SU-DHL-6 (cell line): Measurements from ENCODE around the gene DHRS1.

ENCODE experiments used
- H2AFZ ChIP-seq: fragments of 200-600 bp; sonication (generic); 2 replicates; pipeline ENCODE4 v1.6.1; 2014; ENCODE audit warnings: low read depth, mild to moderate bottlenecking, moderate library complexity, mixed read lengths, antibody characterized with exemption, low read length; ENCODE audit not compliant: severe bottlenecking
- H3F3A ChIP-seq: fragments of 200-600 bp; shearing (Covaris generic); 2 replicates; pipeline ENCODE4 v1.6.0; 2016; ENCODE audit warnings: antibody characterized with exemption, mild to moderate bottlenecking; ENCODE audit not compliant: insufficient read depth
- H3K27ac ChIP-seq: fragments of 200-600 bp; sonication (generic); 2 replicates; pipeline ENCODE4 v1.5.1; 2016; ENCODE audit warnings: low read depth, mild to moderate bottlenecking, low read length, moderate library complexity, mixed read lengths
- H3K27me3 ChIP-seq: fragments of 200-600 bp; sonication (generic), shearing (Covaris generic); 2 replicates; pipeline ENCODE4 v1.6.0; 2014; ENCODE audit warnings: mild to moderate bottlenecking, low read length
- H3K36me3 ChIP-seq: fragments of 200-600 bp; sonication (generic); 2 replicates; pipeline ENCODE4 v1.6.1; 2014; ENCODE audit warnings: mild to moderate bottlenecking, low read length, mixed read lengths
- H3K4me2 ChIP-seq: fragments of 300-600, 200-600 bp; shearing (Covaris generic), sonication (generic); 2 replicates; pipeline ENCODE4 v1.6.0; 2014; ENCODE audit warnings: low read length, low read depth, mild to moderate bottlenecking; ENCODE audit not compliant: poor library complexity, severe bottlenecking
- H3K4me3 ChIP-seq: fragments of 200-600 bp; sonication (generic); 2 replicates; pipeline ENCODE4 v1.5.1; 2014; ENCODE audit warnings: antibody characterized with exemption, low read length, mild to moderate bottlenecking, mixed read lengths; ENCODE audit not compliant: insufficient read depth, poor library complexity, severe bottlenecking
- H3K79me2 ChIP-seq: fragments of 200-600 bp; sonication (generic); 2 replicates; pipeline ENCODE4 v1.6.1; 2014; ENCODE audit warnings: mild to moderate bottlenecking, low read length, moderate library complexity; ENCODE audit not compliant: insufficient read depth
- H3K9ac ChIP-seq: fragments of 200-600 bp; sonication (generic); 2 replicates; pipeline ENCODE4 v1.7.0; 2014; ENCODE audit warnings: mild to moderate bottlenecking, low read length
- H3K9me2 ChIP-seq: fragments of 200-600 bp; sonication (generic); replicated peaks from 2 replicates; pipeline ENCODE4 v1.6.1; 2014; ENCODE audit warnings: low read length; ENCODE audit not compliant: insufficient read depth
- H3K9me3 ChIP-seq: fragments of 200-600 bp; sonication (generic); 2 replicates; pipeline ENCODE4 v1.6.1; 2014; ENCODE audit warnings: low read length, mixed read lengths; ENCODE audit not compliant: insufficient read depth
- H4K20me1 ChIP-seq: fragments of 200-600 bp; sonication (generic); 2 replicates; pipeline ENCODE4 v1.6.1; 2014; ENCODE audit warnings: low read depth, mild to moderate bottlenecking, antibody characterized with exemption, low read length, moderate library complexity, mixed read lengths
- EZH2phosphoT487 ChIP-seq: fragments of 200-600 bp; sonication (generic), shearing (Covaris generic); conservative IDR thresholded peaks from 2 replicates; pipeline ENCODE4 v1.6.1; 2018; ENCODE audit warnings: mild to moderate bottlenecking, antibody characterized with exemption, low read length, moderate library complexity, mixed read lengths
- TF ChIP-seq, protein P1 (sequence below): fragments of 200-600 bp; sonication (generic); IDR thresholded peaks from one replicate; pipeline ENCODE4 v1.5.1; 2017; ENCODE audit warnings: antibody characterized with exemption, mild to moderate bottlenecking, low read length, moderate library complexity; ENCODE audit not compliant: insufficient read depth, poor library complexity, severe bottlenecking

Gene DHRS1

DNA sequence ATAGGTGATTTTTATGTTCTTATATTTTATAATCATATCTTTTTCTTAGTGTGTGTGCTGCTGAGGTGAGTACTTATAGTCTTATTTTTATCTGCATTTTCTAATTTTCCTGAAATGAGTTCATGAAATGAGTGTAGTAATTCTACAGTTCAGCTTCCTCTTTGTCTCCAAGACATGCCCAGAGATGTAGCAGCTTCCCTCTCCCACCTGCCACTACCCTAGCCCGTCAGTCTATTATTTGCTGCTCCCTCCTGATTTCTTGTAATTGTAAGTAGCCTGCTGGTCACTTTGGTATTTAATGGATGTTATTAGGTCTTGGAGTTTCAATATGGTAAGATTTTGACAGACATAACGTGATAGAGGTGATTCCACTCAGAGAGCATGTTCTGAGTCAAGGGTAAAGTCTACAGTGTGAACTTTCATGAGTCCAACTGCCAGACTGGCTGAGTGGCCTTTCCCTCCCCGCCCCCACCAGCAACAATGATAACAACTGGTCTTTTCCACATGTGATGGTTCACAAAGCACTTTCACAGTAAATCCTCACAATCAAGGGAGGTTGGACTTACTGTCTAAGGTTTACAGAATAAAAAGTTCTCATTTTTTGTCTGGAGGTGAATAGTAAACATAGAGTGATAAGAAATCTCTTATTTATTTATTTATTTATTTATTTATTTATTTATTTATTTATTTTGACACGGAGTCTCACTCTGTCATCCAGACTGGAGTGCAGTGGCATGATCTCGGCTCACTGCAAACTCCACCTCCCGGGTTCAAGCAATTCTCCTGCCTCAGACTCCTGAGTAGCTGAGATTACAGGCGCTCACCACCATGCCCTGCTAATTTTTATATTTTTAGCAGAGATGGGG, 44.4 kb upstream of the DHRS1 start:
- H3K79me2 ChIP-seq = no peaks in the 10 kb centered on the region
- H3K27ac ChIP-seq = no peak overlapping the region
- H3K36me3 ChIP-seq = no peaks in the 10 kb centered on the region
- no peak overlapping the region for H2AFZ ChIP-seq
- no peaks in the 10 kb centered on the region for H3K27me3 ChIP-seq
- TF ChIP-seq, protein P1, sequence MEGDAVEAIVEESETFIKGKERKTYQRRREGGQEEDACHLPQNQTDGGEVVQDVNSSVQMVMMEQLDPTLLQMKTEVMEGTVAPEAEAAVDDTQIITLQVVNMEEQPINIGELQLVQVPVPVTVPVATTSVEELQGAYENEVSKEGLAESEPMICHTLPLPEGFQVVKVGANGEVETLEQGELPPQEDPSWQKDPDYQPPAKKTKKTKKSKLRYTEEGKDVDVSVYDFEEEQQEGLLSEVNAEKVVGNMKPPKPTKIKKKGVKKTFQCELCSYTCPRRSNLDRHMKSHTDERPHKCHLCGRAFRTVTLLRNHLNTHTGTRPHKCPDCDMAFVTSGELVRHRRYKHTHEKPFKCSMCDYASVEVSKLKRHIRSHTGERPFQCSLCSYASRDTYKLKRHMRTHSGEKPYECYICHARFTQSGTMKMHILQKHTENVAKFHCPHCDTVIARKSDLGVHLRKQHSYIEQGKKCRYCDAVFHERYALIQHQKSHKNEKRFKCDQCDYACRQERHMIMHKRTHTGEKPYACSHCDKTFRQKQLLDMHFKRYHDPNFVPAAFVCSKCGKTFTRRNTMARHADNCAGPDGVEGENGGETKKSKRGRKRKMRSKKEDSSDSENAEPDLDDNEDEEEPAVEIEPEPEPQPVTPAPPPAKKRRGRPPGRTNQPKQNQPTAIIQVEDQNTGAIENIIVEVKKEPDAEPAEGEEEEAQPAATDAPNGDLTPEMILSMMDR = no peak
- TF ChIP-seq EZH2phosphoT487 = no peak
- H4K20me1 ChIP-seq = no peaks in the 10 kb centered on the region
- H3F3A ChIP-seq = no peaks in the 10 kb centered on the region
- H3K9me3 ChIP-seq = no peaks in the 10 kb centered on the region
- H3K9ac ChIP-seq = no peak overlapping the region
- no peaks in the 10 kb centered on the region for H3K9me2 ChIP-seq
- H3K4me2 ChIP-seq = no peak overlapping the region
- no peak overlapping the region for H3K4me3 ChIP-seq

DNA sequence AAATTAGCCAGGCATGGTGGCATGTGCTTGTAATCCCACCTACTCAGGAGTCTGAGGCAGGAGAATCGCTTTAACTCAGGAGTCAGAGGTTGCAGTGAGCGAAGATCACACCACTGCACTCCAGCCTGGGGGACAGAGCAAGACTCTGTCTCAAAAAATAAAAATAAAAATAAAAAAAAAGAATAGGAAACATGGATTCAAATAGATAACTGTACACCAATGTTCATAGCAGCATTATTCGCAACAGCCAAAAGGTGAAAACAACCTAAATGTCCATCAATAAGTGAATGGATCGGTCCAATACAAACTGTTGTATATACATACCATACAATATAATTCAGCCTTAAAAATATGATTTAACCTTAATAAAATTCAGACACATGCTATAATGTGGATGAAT, 43.3 kb upstream of the DHRS1 start:
- no peak overlapping the region for H3K27ac ChIP-seq
- H3K79me2 ChIP-seq = no peaks in the 10 kb centered on the region
- no peaks in the 10 kb centered on the region for H3K9me3 ChIP-seq
- TF ChIP-seq EZH2phosphoT487 = no peak
- TF ChIP-seq, protein P1 = no peak
- no peak overlapping the region for H3K4me2 ChIP-seq
- no peaks in the 10 kb centered on the region for H3K9me2 ChIP-seq
- H3K4me3 ChIP-seq = no peak overlapping the region
- no peak overlapping the region for H3K9ac ChIP-seq
- no peaks in the 10 kb centered on the region for H3K36me3 ChIP-seq
- no peaks in the 10 kb centered on the region for H3K27me3 ChIP-seq
- H3F3A ChIP-seq = no peaks in the 10 kb centered on the region
- H4K20me1 ChIP-seq = no peaks in the 10 kb centered on the region
- no peak overlapping the region for H2AFZ ChIP-seq

DNA sequence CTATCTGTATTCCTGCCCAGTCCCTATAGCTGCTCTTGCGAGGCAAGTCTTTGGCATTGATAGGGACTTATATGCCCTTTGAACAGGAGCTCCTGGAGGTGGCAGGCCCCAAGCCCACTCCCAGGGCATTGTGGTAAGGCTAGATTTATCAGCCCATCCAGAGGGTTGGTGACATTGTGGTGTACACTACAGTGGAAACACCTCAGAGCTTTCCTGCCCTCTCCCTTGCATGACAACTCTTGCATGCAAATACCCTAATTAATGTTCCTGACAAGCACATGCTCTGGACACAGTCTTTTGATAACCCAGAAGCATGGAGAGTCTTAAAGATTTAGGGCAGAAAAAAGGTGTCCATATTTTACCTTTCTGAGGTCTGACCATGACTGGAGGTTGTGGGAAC, 41.0 kb upstream of the DHRS1 start:
- H3K9me2 ChIP-seq = no peaks in the 10 kb centered on the region
- H3K27me3 ChIP-seq = no peaks in the 10 kb centered on the region
- H4K20me1 ChIP-seq = no peaks in the 10 kb centered on the region
- no peak overlapping the region for H3K27ac ChIP-seq
- no peaks in the 10 kb centered on the region for H3K36me3 ChIP-seq
- H3F3A ChIP-seq = no peaks in the 10 kb centered on the region
- H3K9ac ChIP-seq = no peak overlapping the region
- H3K4me3 ChIP-seq = no peak overlapping the region
- TF ChIP-seq, protein P1 = no peak
- TF ChIP-seq EZH2phosphoT487 = no peak
- no peaks in the 10 kb centered on the region for H3K79me2 ChIP-seq
- no peak overlapping the region for H3K4me2 ChIP-seq
- no peaks in the 10 kb centered on the region for H3K9me3 ChIP-seq
- H2AFZ ChIP-seq = no peak overlapping the region
